Muscle of leg (tissue), 11 donors: ENCODE measurements around the gene HSD17B7. TPM values are rescaled to one million over a fixed set of nuclear protein-coding genes. Genes with fewer than 3 reads are reported as not detected.
"Not testable (repeated sequence)": the region's sequence is repeated elsewhere in the genome, so short reads cannot be mapped to it uniquely, and the experiment has no call there.

Source experiments
- DNase-seq: peaks from one replicate; pipeline ENCODE4 v3.0.0; 2013
- H3K27ac ChIP-seq: one replicate; pipeline ENCODE4 v1.5.1; 2013; ENCODE audit warnings: mild to moderate bottlenecking, low read length, control low read depth
- H3K27me3 ChIP-seq: one replicate; pipeline ENCODE4 v1.6.1; 2013; ENCODE audit warnings: low read length; ENCODE audit not compliant: control insufficient read depth, insufficient read depth
- H3K36me3 ChIP-seq: one replicate; pipeline ENCODE4 v1.6.1; 2013; ENCODE audit warnings: low read length; ENCODE audit not compliant: control insufficient read depth, insufficient read depth
- H3K4me1 ChIP-seq: one replicate; pipeline ENCODE4 v1.6.1; 2013; ENCODE audit warnings: low read length; ENCODE audit not compliant: control insufficient read depth, insufficient read depth
- H3K4me3 ChIP-seq: one replicate; pipeline ENCODE4 v1.5.1; 2013; ENCODE audit warnings: low read length, control low read depth
- H3K9me3 ChIP-seq: replicated peaks from 2 replicates; pipeline ENCODE4 v1.6.1; 2013; ENCODE audit warnings: low read depth, low read length; ENCODE audit not compliant: control insufficient read depth
- WGBS: methylation state at CpG from one replicate; pipeline ENCODE4 v1.1.5; 2013; ENCODE audit warnings: missing lambda C conversion rate; ENCODE audit not compliant: insufficient coverage; 5-methylcytosine and 5-hydroxymethylcytosine counted together
- polyA plus RNA-seq, 8 donors: library from polyadenylated mRNA; unstranded; fragments of 120-200 nt; gene quantifications; one replicate each; pipeline versions ENCODE4 v1.2.1 to v1.2.3, GENCODE V29; 2013; ENCODE audit warnings: inconsistent platforms in 1 of 8, low replicate concordance in 1 of 8; ENCODE audit not compliant: insufficient read length in 8 of 8, insufficient read depth in 1 of 8
- total RNA-seq: library from RNA; stranded (reverse); fragments of 120-200 nt; gene quantifications from one replicate; pipeline ENCODE4 v1.2.4, GENCODE V29; 2013

The HSD17B7 gene
- total and polyA plus RNA-seq, 9 donors, result 6.2 to 11.7 (median 7.6) TPM

- H3K9me3 ChIP-seq, result no peaks in the 10 kb centered on the region
- no peaks in the 10 kb centered on the region for H3K4me1 ChIP-seq
- H3K27me3 ChIP-seq, result no peaks in the 10 kb centered on the region
- whole genome bisulfite sequencing, result no CpG with 5 or more reads among the region's 1 CpG
- no peak for DNase-seq
- no peak overlapping the region for H3K4me3 ChIP-seq
- no peak overlapping the region for H3K27ac ChIP-seq
- peaks cover 31% of the 10 kb centered on the region for H3K36me3 ChIP-seq
These were observed 24.7 kb upstream of the HSD17B7 start for GRCh38 chr1:162765788-162766187.

GRCh38 chr1:162772571-162773154 lies 17.8 kb upstream of the HSD17B7 start:
- Histone ChIP-seq H3K4me3 (no peak overlapping the region), H3K36me3 (peaks cover 46% of the 10 kb centered on the region), H3K4me1 (no peaks in the 10 kb centered on the region), H3K27me3 (no peaks in the 10 kb centered on the region), H3K27ac (no peak overlapping the region), H3K9me3 (no peaks in the 10 kb centered on the region)
- DNase-seq, result peak; percentile 37
- no CpG with 5 or more reads among the region's 4 CpGs for WGBS

- Histone ChIP-seq H3K27me3 (no peaks in the 10 kb centered on the region), H3K9me3 (no peaks in the 10 kb centered on the region), H3K27ac (no peak overlapping the region), H3K4me1 (no peaks in the 10 kb centered on the region), H3K4me3 (no peak overlapping the region), H3K36me3 (peaks cover 47% of the 10 kb centered on the region)
- DNase-seq, result no peak
These were observed 16.5 kb upstream of the HSD17B7 start for GRCh38 chr1:162774007-162774406.

- WGBS, result no CpG with 5 or more reads among the region's 1 CpG
- H3K27me3 ChIP-seq, result no peaks in the 10 kb centered on the region
- no peak overlapping the region for H3K27ac ChIP-seq
These were observed 11.5 kb upstream of the HSD17B7 start for GRCh38 chr1:162779043-162779442.

GRCh38 chr1:162782671-162783070 lies 7.8 kb upstream of the HSD17B7 start:
- Histone ChIP-seq H3K27ac (no peak overlapping the region), H3K36me3 (peaks cover 23% of the 10 kb centered on the region), H3K9me3 (no peaks in the 10 kb centered on the region), H3K27me3 (no peaks in the 10 kb centered on the region), H3K4me3 (no peak overlapping the region), H3K4me1 (no peaks in the 10 kb centered on the region)
- peak; percentile 30 for DNase-seq

More at GRCh38 chr1:162779043-162779442, 11.5 kb upstream of the HSD17B7 start:
- peaks cover 35% of the 10 kb centered on the region for H3K36me3 ChIP-seq
- DNase-seq, result no peak
- H3K4me3 ChIP-seq, result no peak overlapping the region
- no peaks in the 10 kb centered on the region for H3K9me3 ChIP-seq
- no peaks in the 10 kb centered on the region for H3K4me1 ChIP-seq

- no CpG with 5 or more reads among the region's 1 CpG for WGBS
- DNase-seq, H3K27ac ChIP-seq, H3K27me3 ChIP-seq, H3K4me3 ChIP-seq, H3K4me1 ChIP-seq, H3K9me3 ChIP-seq: not testable (repeated sequence)
- peaks cover 12% of the 10 kb centered on the region for H3K36me3 ChIP-seq
These were observed 5.6 kb upstream of the HSD17B7 start for GRCh38 chr1:162784926-162785325.

GRCh38 chr1:162788783-162789182 lies 1.7 kb upstream of the HSD17B7 start:
- WGBS, result no CpG with 5 or more reads among the region's 1 CpG
- not testable (repeated sequence) for H3K36me3 ChIP-seq, H3K4me1 ChIP-seq, H3K4me3 ChIP-seq, H3K27ac ChIP-seq, H3K9me3 ChIP-seq, H3K27me3 ChIP-seq
- peak; percentile 8 for DNase-seq

GRCh38 chr1:162790985-162791357 lies 469 bp downstream of the HSD17B7 start:
- peak overlapping the region; percentile 50 for H3K4me3 ChIP-seq
- H3K27ac ChIP-seq, result peak overlapping the region; percentile 74
- not testable (repeated sequence) for H3K27me3 ChIP-seq, H3K4me1 ChIP-seq, H3K9me3 ChIP-seq, H3K36me3 ChIP-seq
- peak; percentile 16 for DNase-seq
- WGBS, result no CpG with 5 or more reads among the region's 8 CpGs

- not testable (repeated sequence) for H3K9me3 ChIP-seq, DNase-seq, H3K4me1 ChIP-seq, H3K27ac ChIP-seq, H3K4me3 ChIP-seq, H3K27me3 ChIP-seq, H3K36me3 ChIP-seq
- WGBS, result no CpG with 5 or more reads among the region's 1 CpG
These were observed 3.8 kb downstream of the HSD17B7 start for GRCh38 chr1:162794284-162794683.

GRCh38 chr1:162796617-162797279 lies 6.2 kb downstream of the HSD17B7 start:
- not testable (repeated sequence) for H3K9me3 ChIP-seq, H3K27ac ChIP-seq, H3K4me3 ChIP-seq, H3K27me3 ChIP-seq, H3K36me3 ChIP-seq, DNase-seq, H3K4me1 ChIP-seq
- WGBS, result 50% methylated on average over 2 of the region's 4 CpGs
